NCI-H187 (cell line): ENCODE measurements around the gene LRP3.
"Not testable (repeated sequence)": the region's sequence is repeated elsewhere in the genome, so short reads cannot be mapped to it uniquely, and the experiment has no call there.

ENCODE experiments used
- DNase-seq, 2 experiments: peaks; one replicate each; lab custom pipeline; 2025; lab: John Stamatoyannopoulos, UW

The LRP3 gene

DNA sequence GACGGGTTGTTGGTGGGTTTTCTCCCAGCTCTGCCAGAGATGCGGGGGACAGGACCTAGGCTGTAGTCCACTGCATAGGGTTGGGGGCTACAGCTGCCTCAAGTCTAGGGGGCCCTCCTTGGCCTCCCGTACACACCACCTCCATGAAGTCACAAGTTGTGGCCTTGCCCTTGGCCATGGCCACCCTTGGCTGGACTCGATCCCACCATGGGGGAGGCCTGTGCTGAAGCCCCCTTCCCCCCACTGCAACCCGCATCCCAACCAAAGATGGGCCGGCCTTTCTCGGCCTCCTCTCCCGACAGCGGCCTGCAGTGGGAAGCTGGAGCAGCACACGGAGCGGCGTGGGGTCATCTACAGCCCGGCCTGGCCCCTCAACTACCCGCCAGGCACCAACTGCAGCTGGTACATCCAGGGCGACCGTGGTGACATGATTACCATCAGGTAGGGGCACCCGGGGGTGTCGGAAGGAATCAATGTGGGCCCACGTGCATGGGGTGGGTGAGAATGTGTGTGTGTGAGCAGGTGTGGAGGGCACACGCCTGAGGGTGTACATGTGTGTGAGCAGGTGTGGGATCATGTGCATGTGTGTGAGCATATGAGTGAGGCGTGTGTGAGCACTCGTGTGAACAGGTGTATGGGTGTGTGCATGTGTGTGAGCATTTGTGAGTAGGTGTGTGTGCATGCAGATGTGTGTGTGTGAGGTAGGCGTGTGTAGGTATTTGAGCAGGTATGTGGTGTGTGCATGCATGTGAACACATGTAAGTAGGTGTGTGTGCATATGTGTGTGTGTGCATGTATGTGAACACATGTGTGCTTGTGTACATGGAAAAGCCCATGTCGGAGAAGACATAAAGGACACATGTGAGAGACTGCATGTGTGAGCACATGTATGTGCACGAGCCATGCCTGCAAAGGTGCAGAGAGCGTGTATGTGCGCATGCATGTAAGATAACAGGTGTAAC is 8.7 kb downstream of the LRP3 start:
- no peak for DNase-seq

DNA sequence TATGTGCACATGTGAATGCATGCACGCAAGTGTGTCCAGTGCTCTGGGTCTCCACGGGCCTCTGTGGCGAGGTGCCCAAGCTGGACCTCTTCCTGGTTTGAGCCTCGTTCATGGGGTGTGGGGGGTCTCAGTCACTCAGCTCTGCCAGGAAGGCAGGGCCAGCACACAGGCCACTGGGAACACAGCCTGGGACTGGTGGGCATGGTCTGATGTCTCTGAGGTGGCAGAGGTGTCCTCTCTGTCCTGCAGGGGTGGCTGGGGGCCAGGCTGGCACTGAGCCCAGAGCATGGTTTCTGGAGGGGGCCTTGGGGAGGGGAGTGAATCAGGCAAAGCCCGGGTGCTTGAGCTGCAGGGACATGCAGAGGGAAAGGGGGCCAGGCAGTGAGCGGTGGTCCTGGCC is 9.4 kb downstream of the LRP3 start:
- no peak for DNase-seq

DNA sequence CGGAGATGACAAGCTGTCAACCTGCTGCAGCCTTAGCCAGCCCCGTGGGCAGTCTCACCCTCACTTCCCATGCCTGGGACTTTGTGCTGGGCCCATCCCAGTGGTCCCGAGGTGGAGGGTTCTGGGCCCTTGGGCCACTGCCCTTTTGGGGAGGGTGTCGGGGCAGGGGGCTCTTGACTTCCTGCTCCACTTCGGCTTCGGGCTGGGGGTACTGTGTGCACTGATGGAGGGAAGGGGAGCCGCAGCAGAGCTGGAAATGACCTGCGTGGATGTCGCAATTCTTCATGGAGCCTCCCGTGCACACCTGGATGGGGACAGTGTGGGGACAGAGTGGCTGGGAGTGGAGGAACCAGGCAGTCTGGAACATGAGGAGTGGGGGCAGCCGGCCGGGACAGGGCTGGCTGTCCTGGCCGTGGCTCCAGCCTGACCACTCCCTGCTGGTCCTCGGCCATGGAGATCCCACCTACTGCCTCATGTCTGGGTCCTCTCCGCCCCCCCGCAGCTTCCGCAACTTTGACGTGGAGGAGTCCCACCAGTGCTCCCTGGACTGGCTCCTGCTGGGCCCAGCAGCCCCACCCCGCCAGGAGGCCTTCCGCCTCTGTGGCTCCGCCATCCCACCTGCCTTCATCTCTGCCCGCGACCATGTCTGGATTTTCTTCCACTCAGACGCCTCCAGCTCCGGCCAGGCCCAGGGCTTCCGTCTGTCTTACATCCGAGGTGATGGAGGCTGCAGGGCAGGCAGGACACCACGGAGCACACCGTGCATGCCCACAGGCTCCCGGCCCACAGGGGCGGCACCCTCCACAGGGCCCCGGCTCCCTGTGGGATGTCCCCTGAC is 10.2 kb downstream of the LRP3 start:
- DNase-seq, result no peak

DNA sequence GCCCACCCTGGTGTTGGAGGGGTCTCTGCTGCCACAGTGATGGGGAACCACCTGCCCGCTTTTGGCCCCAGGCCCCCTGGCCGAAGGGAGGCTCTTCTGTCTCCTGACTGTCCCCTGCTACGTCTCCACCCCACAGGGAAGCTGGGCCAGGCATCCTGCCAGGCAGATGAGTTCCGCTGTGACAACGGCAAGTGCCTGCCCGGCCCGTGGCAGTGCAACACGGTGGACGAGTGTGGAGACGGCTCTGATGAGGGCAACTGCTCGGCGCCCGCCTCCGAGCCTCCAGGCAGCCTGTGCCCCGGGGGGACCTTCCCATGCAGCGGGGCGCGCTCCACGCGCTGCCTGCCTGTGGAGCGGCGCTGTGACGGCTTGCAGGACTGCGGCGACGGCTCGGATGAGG is 11.0 kb downstream of the LRP3 start:
- no peak for DNase-seq

DNA sequence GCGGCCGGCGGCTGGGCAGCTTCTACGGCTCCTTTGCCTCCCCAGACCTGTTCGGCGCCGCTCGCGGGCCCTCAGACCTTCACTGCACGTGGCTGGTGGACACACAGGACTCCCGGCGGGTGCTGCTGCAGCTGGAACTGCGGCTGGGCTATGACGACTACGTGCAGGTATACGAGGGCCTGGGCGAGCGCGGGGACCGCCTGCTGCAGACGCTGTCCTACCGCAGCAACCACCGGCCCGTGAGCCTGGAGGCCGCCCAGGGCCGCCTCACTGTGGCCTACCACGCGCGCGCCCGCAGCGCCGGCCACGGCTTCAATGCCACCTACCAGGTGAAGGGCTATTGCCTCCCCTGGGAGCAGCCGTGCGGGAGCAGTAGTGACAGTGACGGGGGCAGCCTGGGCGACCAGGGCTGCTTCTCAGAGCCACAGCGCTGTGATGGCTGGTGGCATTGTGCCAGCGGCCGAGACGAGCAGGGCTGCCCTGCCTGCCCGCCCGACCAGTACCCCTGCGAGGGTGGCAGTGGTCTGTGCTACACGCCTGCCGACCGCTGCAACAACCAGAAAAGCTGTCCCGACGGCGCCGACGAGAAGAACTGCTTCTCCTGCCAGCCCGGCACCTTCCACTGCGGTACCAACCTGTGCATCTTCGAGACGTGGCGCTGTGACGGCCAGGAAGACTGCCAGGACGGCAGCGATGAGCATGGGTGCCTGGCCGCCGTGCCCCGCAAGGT is 11.6 kb downstream of the LRP3 start:
- no peak for DNase-seq

DNA sequence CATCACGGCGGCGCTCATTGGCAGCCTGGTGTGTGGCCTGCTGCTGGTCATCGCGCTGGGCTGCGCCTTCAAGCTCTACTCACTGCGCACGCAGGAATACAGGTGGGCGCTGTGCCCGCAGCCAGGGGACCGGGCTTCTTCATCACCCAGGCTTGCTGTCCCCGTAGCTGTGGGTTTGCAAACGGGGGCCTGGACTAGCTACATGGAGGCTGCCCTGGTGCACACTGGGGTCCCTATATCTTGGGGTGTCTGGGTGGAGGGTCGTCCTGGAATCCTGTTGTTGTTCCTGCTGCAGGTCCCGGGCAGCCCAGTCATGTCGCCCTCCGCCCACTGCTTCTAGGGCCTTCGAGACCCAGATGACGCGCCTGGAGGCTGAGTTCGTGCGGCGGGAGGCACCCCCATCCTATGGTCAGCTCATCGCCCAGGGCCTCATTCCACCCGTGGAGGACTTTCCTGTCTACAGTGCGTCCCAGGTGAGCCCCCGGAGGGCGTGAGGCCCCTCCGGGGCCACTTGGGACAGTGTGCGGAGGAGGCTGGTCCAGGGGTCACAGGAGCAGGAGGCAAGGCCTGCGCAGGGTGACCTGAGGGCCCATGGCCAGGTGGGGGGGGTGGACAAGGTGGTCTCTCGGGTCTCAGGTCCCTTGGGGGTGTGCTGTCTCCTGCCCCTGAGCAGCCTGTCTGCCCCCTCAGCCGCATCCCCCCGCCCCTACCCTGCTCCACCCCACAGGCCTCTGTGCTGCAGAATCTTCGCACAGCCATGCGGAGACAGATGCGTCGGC is 12.3 kb downstream of the LRP3 start:
- DNase-seq, result no peak

DNA sequence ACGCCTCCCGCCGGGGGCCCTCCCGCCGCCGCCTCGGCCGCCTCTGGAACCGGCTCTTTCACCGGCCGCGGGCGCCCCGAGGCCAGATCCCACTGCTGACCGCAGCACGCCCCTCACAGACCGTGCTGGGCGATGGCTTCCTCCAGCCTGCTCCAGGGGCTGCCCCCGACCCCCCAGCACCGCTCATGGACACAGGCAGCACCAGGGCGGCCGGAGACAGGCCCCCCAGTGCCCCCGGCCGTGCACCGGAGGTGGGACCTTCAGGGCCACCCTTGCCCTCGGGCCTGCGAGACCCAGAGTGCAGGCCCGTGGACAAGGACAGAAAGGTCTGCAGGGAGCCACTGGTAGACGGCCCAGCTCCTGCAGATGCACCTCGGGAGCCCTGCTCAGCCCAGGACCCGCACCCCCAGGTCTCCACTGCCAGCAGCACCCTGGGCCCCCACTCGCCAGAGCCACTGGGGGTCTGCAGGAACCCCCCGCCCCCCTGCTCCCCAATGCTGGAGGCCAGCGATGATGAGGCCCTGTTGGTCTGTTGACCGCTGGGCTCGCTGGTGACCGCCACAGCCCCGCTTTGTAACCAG is 13.0 kb downstream of the LRP3 start:
- no peak for DNase-seq

DNA sequence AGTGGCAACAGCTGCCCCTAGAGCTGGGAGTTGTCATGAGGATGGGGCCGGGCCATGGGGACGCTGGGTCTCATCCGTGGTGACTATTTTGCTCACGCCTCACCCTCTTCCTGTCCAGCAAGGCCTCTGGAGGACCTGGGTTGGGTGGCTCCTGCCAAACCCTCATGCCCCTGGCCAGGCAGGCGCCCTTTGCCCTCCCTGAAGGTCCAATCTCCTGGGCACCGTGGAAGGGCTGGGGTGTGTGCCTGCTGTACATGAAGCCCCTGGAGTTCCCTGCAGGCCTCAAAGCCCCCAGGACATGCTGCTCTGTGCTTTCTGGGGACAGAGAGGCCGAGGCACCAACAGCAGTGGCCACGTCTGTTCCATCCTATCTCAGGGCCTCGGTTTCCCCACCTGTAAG is 13.8 kb downstream of the LRP3 start:
- no peak for DNase-seq

DNA sequence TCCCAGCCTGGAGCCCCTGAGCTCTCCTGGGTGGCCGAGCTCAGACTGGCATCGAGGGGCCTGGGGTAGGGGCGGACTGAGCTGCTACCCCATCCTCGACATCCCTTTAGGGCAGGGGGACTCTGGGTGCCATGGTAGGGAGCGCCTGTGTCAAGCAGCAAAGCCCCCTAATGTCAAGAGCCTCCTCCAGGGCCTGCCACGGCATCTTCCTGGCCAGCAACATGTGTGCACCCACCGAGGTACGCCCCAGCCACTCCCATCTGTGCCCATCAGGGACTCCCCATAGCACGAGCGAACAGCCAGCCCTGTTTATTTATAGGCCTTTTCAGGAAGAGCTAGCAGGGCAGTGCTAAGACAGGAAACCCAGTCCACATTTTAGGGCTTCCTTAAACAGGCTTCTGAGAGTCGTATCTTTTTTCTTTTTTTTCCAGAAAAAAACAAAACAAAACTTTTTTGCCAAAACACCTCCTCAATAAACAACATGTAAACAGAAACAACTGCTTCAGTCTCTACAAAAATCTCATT is 14.3 kb downstream of the LRP3 start:
- no peak for DNase-seq

DNA sequence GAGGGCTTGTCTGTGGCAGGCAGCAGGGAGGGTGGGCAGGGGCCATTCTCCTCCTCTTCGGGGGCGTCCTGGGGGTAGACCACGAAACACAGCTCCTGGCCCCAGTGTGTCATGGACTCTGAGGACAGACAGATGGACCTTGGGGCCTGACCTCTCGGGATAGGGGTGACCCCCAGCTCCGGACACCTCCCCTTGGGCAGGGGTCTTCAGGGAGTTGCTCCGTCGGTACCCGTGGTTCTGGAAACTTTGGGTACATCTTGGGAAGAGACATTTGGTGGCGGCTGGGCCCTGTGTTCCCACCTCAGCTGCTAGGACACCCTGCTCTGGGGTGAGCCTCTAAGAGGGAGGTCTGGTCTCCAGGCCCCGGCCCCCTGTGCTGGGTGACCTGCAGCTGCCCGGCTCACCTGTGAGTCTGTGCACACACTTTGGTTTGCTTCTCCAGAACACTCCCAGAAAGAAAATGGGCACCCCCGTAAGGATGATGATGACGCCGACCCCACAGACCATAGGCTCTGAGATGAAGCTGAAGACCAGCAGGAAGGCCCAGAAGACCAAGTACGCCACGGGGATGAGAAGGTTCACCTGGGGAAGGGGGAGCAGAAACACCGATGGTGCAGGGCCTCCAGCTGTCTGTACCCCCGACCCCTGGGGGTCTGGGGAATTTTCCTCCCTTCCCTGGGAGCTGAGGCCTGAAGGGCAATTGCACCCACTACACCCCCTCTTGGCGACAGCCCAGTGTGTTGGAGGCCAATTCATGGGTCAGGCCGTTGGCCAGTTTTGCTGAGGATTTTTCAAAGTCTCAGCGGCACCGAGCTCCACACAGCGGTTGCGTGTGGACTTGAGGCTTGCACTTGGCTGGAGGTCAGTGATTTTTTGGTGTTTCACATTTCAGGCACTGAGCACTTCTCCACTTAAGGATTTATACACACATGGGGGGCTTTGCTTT is 15.0 kb downstream of the LRP3 start:
- DNase-seq, result no peak

DNA sequence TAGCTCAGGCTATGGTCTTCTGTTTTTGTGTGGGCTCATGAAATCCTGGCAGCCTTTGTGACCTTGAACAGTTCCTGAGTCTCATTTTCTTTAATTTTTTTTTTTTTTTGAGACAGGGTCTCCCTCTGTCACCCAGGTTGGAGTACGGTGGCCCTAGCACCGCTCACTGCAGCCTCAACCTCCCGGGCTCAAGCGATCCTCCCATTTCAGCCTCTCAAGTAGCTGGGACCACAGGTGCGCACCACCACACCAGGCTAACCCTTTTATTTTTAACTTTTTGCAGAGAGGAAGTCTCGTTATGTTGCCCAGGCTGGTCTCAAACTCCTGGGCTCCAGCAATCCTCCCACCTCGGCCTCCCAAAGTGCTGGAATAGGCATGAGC is 15.7 kb downstream of the LRP3 start:
- DNase-seq, result not testable (repeated sequence)

DNA sequence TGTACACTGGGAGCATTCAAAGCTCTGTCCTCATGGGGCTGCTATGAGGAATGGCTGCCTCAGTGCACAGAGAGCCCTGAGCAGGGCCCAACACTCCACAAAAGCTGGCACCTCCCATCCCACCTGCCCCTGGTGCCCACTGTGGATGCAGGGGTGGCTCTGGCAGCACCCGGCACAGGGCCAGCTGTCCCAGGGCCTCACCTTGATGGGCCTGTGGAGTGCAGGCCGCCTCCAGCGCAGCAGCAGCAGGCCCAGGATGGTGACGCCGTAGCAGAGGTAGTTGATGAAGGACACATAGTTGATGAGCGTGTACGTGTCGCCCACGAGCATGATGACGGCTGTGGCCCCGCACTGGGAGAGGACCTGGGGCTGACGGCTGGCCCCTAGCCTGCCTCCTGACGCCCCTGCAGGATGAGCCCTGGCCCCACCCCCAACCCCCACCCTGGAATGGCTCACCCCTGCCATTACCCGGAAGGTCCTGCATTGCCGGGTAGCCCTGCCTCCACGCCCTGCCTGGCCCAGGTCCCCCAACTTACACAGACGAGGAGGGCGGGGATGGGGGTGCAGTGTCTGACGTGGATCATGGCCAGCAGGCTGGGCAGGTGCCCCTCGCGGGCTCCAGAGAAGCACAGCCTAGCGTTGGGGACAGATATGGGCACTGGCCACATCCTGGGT is 16.3 kb downstream of the LRP3 start:
- no peak for DNase-seq

DNA sequence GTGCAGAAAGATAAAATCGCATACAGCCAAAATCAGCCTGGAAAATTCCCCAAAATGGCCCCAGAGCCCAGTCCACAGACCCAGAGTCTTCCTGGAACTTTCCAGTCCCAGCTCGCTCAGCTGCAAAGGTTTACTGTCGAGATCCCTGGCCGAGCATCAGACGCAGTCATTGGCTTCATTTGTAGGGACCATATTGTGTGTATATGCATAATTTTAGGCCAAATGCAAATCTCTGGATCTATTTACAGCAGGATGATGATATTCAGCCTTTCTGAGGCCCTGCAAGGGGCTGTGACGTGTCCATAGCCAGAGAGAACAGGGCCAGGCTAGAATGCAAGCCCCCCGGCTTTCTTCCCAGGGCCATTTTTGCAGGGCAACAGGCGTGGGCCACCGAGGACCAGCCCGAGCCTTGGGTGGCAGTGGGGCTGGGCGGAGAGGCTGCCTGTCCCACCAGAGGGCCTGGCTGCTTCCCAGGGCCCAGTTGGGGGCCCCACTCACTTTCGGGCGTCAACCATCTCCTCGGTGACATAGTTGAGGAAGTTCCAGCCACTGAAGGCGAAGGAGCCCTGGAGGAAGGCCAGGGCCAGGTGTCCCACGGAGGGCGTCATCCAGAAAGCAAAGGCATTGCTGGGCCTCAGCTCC is 17.8 kb downstream of the LRP3 start:
- no peak for DNase-seq

DNA sequence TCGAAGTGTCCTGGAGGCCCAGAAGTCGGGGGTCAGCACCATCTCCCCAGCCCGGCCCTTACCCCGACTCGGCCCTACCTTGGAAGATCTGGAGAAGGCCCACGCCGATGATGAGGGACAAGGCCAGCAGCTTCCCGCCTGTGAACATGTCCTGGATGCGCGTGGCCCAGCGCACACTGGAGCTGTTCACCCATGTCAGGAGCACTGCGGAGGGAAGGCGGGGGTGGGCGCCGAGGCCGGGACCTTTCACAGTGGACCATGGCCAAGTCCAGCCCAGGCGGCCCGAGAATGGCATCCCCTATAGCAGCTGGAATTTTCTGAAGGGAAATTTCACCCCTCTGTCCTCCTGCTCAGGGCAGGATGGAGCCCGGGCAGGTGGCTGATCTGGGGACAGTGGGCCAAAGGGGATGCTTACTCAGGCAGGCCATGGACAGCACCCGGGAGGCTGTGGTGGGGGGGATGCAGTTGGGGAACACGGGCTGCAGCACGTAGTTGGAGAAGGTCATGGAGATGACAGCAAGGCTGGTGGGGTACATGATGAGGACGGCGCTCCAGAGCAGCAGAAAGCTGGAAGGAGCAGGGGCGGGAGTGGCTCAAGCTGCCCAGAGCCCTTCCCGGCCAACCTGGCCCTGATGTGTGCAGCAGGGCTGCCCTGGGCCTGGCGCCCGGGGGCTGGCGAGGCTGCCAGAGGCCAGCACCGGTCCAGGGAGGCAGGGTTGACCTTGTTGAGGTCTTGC is 18.5 kb downstream of the LRP3 start:
- DNase-seq, result no peak

DNA sequence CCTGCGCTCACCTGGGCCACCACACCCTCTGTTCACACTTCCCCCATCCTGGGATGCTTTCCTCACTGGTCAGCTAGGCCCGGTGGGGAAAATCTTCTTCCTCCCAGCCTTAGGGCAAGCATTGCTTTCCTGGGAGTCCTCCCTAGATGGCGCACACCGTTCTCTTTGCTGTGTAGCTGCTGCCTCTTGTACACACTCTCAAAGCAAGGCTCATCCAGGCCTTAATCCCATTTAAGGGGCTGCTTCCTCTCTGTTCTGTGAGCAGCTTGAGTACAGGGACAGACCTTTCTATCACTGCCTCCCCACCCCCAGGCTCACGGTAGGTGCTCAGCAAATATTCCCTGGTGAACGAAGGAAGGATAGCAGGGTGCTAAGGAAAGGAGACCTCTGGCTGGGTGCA is 20.5 kb downstream of the LRP3 start:
- no peak for DNase-seq

DNA sequence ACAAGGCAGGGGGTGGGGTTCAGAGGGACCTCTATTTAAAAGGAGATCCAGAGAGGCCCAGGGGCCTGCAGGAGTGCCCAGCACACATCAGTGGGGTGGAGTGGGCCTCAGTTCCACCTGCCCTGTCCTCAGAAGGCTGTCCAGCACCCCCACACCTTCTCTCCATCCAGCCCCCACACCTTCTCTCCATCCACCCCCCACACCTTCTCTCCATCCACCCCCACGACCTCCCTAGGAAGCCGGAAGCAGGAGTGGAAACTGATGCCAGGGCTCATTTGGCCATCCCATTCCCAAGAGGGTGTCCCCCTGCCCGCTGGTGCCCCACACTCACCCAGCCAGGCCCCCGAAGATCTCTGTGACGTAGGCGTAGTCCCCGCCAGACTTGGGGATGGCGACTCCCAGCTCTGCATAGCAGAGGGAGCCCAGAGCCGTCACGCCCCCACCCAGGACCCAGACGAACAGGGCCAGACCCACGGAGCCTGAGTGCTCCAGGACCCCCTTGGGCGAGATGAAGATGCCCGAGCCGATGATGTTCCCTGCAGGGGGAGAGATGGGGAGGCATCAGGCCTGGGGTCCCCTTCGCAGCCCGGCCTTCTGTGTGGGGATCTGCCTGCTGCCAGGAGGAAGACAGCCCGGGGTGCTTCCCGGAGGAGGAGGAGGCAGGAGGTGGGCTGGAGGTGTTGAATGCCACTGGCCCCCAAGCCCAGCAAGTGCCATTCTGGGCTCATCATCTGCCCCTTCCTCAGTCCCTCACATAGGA is 21.5 kb downstream of the LRP3 start:
- DNase-seq, result no peak

DNA sequence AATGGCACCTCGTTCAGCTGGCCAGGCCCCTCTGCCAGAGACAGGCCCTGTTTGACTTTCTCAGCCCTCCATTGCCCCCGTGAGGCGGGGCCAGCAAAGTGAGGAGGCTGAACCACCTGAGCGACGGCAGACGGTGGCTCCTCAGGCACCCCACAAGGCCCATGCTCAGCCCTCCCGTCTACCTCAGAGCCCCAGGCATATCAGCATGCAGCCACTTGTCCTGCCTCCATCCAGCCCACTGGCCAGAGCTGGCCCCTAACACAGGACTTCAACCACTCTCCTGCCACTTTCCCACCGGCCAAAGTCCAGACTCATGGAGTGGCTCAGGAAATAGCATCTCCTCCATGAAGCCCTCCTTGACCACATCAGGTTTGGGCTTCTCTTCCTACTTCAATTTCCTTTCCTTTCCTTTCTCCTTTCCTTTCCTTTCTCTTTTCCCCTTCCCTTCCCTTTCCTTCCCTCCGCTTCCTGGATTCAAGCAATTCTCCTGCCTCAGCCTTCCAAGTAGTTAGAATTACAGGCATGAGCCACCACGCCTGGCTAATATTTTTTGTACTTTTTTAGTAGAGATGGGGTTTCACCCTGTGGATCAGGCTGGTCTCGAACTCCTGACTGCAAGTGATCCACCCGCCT is 22.2 kb downstream of the LRP3 start:
- no peak for DNase-seq
